ENCODE measurements around the gene MAP3K4.

Gene MAP3K4

GRCh38 chr6:161035182-161035980 lies 43.8 kb downstream of the MAP3K4 start:
- DNase-seq (ENCODE audit: low read depth in 2 of 2) = no peak

- DNase-seq (ENCODE audit: low read depth in 2 of 2) = no peak
These were observed 44.4 kb downstream of the MAP3K4 start for GRCh38 chr6:161035981-161036263.

GRCh38 chr6:161037873-161038228 lies 46.3 kb downstream of the MAP3K4 start:
- DNase-seq (ENCODE audit: low read depth in 2 of 2) = no peak

GRCh38 chr6:161038229-161039031 lies 46.9 kb downstream of the MAP3K4 start:
- DNase-seq (ENCODE audit: low read depth in 2 of 2) = no peak

- DNase-seq (ENCODE audit: low read depth in 2 of 2) = no peak
These were observed 49.7 kb downstream of the MAP3K4 start for GRCh38 chr6:161041274-161041673.

GRCh38 chr6:161044335-161044734 lies 52.8 kb downstream of the MAP3K4 start:
- DNase-seq (ENCODE audit: low read depth in 2 of 2) = no peak

- DNase-seq (ENCODE audit: low read depth in 2 of 2) = no peak
These were observed 57.1 kb downstream of the MAP3K4 start for GRCh38 chr6:161048641-161049040.

- no peak for DNase-seq (ENCODE audit: low read depth in 2 of 2)
These were observed 58.7 kb downstream of the MAP3K4 start for GRCh38 chr6:161050134-161050765.

- DNase-seq (ENCODE audit: low read depth in 2 of 2) = no peak
These were observed 61.5 kb downstream of the MAP3K4 start for GRCh38 chr6:161053103-161053502.

- no peak for DNase-seq (ENCODE audit: low read depth in 2 of 2)
These were observed 63.3 kb downstream of the MAP3K4 start for GRCh38 chr6:161054876-161055275.

GRCh38 chr6:161056451-161056850 lies 64.9 kb downstream of the MAP3K4 start:
- DNase-seq (ENCODE audit: low read depth in 2 of 2) = no peak

GRCh38 chr6:161057103-161058091 lies 65.8 kb downstream of the MAP3K4 start:
- no peak for DNase-seq (ENCODE audit: low read depth in 2 of 2)

- DNase-seq (ENCODE audit: low read depth in 2 of 2) = no peak
These were observed 67.2 kb downstream of the MAP3K4 start for GRCh38 chr6:161058741-161059140.

GRCh38 chr6:161061576-161061975 lies 70.0 kb downstream of the MAP3K4 start:
- DNase-seq (ENCODE audit: low read depth in 2 of 2) = no peak

GRCh38 chr6:161064915-161065314 lies 73.3 kb downstream of the MAP3K4 start:
- no peak for DNase-seq (ENCODE audit: low read depth in 2 of 2)

GRCh38 chr6:161066511-161066910 lies 74.9 kb downstream of the MAP3K4 start:
- DNase-seq (ENCODE audit: low read depth in 2 of 2) = no peak

- DNase-seq (ENCODE audit: low read depth in 2 of 2) = no peak
These were observed 76.2 kb downstream of the MAP3K4 start for GRCh38 chr6:161067749-161068148.

GRCh38 chr6:161068321-161068741 lies 76.8 kb downstream of the MAP3K4 start:
- no peak for DNase-seq (ENCODE audit: low read depth in 2 of 2)

- DNase-seq (ENCODE audit: low read depth in 2 of 2) = no peak
These were observed 82.4 kb downstream of the MAP3K4 start for GRCh38 chr6:161073930-161074329.

GRCh38 chr6:161074496-161075121 lies 83.0 kb downstream of the MAP3K4 start:
- no peak for DNase-seq (ENCODE audit: low read depth in 2 of 2)

GRCh38 chr6:161076181-161076677 lies 84.7 kb downstream of the MAP3K4 start:
- DNase-seq (ENCODE audit: low read depth in 2 of 2) = no peak
